IPS-15b (cell line): ENCODE data around the gene NTN1.

ENCODE experiments used
- H3K27me3 ChIP-seq: one replicate; pipeline ENCODE4 v1.6.1; 2013; ENCODE audit warnings: low read length; ENCODE audit not compliant: control insufficient read depth, insufficient read depth
- H3K36me3 ChIP-seq: one replicate; pipeline ENCODE4 v1.6.1; 2013; ENCODE audit warnings: low read length; ENCODE audit not compliant: control insufficient read depth, insufficient read depth
- H3K4me1 ChIP-seq: one replicate; pipeline ENCODE4 v1.6.1; 2013; ENCODE audit warnings: mild to moderate bottlenecking, low read length; ENCODE audit not compliant: control insufficient read depth, insufficient read depth
- H3K4me3 ChIP-seq: one replicate; pipeline ENCODE4 v1.5.1; 2013; ENCODE audit warnings: low read depth, low read length
- H3K9ac ChIP-seq: one replicate; pipeline ENCODE4 v1.6.1; 2013; ENCODE audit warnings: low read depth, mild to moderate bottlenecking, low read length
- H3K9me3 ChIP-seq: one replicate; pipeline ENCODE4 v1.6.1; 2013; ENCODE audit warnings: mild to moderate bottlenecking, low read length; ENCODE audit not compliant: control insufficient read depth, insufficient read depth

Gene NTN1

GRCh38 chr17:9221147-9221921 is 200.0 kb downstream of the NTN1 start:
- Histone ChIP-seq H3K4me3 (no peak overlapping the region), H3K9me3 (no peaks in the 10 kb centered on the region), H3K27me3 (no peaks in the 10 kb centered on the region), H3K4me1 (no peaks in the 10 kb centered on the region), H3K9ac (no peak overlapping the region), H3K36me3 (no peaks in the 10 kb centered on the region)

GRCh38 chr17:9221922-9222180 is 200.5 kb downstream of the NTN1 start:
- Histone ChIP-seq H3K9me3 (no peaks in the 10 kb centered on the region), H3K4me3 (no peak overlapping the region), H3K27me3 (no peaks in the 10 kb centered on the region), H3K4me1 (no peaks in the 10 kb centered on the region), H3K36me3 (no peaks in the 10 kb centered on the region), H3K9ac (no peak overlapping the region)

DNA sequence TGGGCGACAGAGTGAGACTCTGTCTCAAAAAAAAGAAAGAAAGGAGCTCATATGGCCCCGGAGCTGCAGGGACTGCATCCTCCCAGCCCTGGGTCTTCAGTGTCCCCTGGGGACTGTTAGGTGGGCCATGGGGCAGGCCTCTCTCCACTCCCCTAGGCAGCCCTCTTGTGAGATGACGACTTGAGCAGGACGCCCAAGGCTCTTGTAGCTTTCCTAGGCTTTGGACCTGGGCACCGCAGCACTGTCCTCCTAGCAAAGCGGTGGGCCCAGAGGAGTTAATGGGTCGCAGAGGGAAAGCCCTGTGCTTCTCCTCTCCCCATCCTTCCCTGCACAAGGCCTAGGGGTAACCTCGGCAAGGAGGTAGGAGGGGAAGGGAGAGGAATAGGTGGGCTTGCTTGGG is 202.2 kb downstream of the NTN1 start:
- Histone ChIP-seq H3K27me3 (no peaks in the 10 kb centered on the region), H3K36me3 (no peaks in the 10 kb centered on the region), H3K4me1 (no peaks in the 10 kb centered on the region), H3K9me3 (no peaks in the 10 kb centered on the region), H3K4me3 (no peak overlapping the region), H3K9ac (no peak overlapping the region)

- no peak overlapping the region for H3K4me3 ChIP-seq
- H3K9ac ChIP-seq = no peak overlapping the region
- no peaks in the 10 kb centered on the region for H3K4me1 ChIP-seq
- H3K9me3 ChIP-seq = no peaks in the 10 kb centered on the region
- no peaks in the 10 kb centered on the region for H3K27me3 ChIP-seq
- H3K36me3 ChIP-seq = no peaks in the 10 kb centered on the region
These were observed 203.2 kb downstream of the NTN1 start for GRCh38 chr17:9224485-9224884.

DNA sequence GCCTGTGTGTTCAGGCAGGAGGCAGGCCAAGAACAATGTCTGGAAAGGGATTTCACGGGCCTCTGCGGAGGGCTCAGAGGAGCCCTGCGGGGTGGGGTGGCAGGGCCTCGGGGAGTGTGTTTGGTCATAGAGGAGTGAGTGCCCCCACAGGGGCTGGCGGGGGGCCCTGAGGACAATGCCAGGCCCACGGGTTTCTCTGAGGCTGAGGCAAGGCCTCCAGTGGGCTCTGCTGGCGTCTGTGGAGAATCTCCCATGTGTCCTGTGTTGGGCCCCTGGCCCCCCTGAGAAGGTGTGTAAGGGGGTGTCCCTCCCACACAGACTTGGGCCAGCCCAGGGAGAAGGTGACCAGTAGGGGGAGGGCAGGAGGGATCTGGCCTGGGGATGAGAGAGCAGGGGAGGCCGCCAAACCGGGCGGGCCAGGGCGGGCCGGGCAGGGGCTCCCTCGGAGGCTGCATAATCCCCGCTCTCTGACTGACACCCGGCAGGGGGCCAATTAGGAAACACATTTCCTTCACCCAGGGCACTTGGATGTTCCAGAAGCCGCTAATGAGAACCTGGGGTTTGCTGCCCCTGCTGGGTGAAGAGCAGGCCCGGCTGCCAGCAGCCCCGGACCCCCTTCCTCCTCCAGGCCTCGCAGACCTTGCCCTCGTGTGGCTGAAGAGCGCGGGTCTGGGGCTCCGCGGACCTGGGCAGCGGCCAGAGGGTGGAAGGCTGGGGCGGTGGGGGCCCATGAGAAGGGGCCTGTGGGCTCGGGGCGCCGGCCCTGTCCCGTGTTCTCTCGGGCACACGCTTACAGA is 204.2 kb downstream of the NTN1 start:
- Histone ChIP-seq H3K9ac (no peak overlapping the region), H3K9me3 (no peaks in the 10 kb centered on the region), H3K4me1 (no peaks in the 10 kb centered on the region), H3K36me3 (no peaks in the 10 kb centered on the region), H3K4me3 (no peak overlapping the region), H3K27me3 (no peaks in the 10 kb centered on the region)

- H3K36me3 ChIP-seq = no peaks in the 10 kb centered on the region
These were observed 205.0 kb downstream of the NTN1 start for GRCh38 chr17:9226130-9226793.

GRCh38 chr17:9226794-9227135 is 205.5 kb downstream of the NTN1 start:
- no peaks in the 10 kb centered on the region for H3K9me3 ChIP-seq
- H3K27me3 ChIP-seq = no peaks in the 10 kb centered on the region
- H3K9ac ChIP-seq = no peak overlapping the region
- no peak overlapping the region for H3K4me3 ChIP-seq
- no peaks in the 10 kb centered on the region for H3K36me3 ChIP-seq
- no peaks in the 10 kb centered on the region for H3K4me1 ChIP-seq

More at GRCh38 chr17:9226130-9226793, 205.0 kb downstream of the NTN1 start:
- Histone ChIP-seq H3K4me3 (no peak overlapping the region), H3K27me3 (no peaks in the 10 kb centered on the region), H3K9ac (no peak overlapping the region), H3K9me3 (no peaks in the 10 kb centered on the region), H3K4me1 (no peaks in the 10 kb centered on the region)

DNA sequence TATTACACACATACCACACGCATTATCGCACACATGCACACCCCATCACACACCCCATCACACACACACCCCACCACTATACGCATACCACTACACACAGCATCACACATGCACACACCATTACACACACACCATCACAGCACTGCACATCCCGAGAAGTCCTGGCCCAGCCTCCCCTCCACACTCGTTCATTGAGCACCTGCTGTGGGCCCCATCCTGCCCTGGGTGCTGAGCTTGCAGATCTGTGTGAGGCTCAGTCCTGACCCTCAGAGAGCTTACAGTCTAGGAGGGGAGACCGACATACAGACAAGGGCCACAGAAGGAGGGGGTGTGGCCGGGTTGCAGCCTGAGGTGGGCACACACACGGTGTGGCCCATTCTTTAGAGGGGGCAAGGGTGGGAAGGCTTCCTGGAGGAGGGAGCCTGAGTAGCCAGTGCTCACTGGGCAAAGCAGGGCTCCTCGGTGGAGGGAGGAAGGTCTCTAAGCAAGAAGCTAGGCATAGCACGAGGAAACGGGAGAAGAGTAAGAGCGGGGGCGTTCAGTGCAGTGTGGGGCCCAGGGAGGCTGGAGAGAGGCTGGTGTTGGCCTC is 206.6 kb downstream of the NTN1 start:
- Histone ChIP-seq H3K9ac (no peak overlapping the region), H3K27me3 (no peaks in the 10 kb centered on the region), H3K9me3 (no peaks in the 10 kb centered on the region), H3K36me3 (no peaks in the 10 kb centered on the region), H3K4me1 (no peaks in the 10 kb centered on the region), H3K4me3 (no peak overlapping the region)

- Histone ChIP-seq H3K4me1 (no peaks in the 10 kb centered on the region), H3K9me3 (no peaks in the 10 kb centered on the region), H3K27me3 (no peaks in the 10 kb centered on the region), H3K9ac (no peak overlapping the region), H3K36me3 (no peaks in the 10 kb centered on the region), H3K4me3 (no peak overlapping the region)
These were observed 207.3 kb downstream of the NTN1 start for GRCh38 chr17:9228408-9229159.

- Histone ChIP-seq H3K27me3 (no peaks in the 10 kb centered on the region), H3K9me3 (no peaks in the 10 kb centered on the region), H3K4me3 (no peak overlapping the region), H3K9ac (no peak overlapping the region), H3K4me1 (no peaks in the 10 kb centered on the region), H3K36me3 (no peaks in the 10 kb centered on the region)
These were observed 208.0 kb downstream of the NTN1 start for GRCh38 chr17:9229160-9229825.

GRCh38 chr17:9229826-9230201 is 208.5 kb downstream of the NTN1 start:
- no peaks in the 10 kb centered on the region for H3K36me3 ChIP-seq
- H3K9ac ChIP-seq = no peak overlapping the region
- H3K9me3 ChIP-seq = no peaks in the 10 kb centered on the region
- no peak overlapping the region for H3K4me3 ChIP-seq
- no peaks in the 10 kb centered on the region for H3K27me3 ChIP-seq
- H3K4me1 ChIP-seq = no peaks in the 10 kb centered on the region
